Keratinocyte (primary cell): ENCODE results near the gene GOLIM4. TPM values are rescaled to one million over a fixed set of nuclear protein-coding genes. Genes with fewer than 3 reads are reported as not detected.

Experiments used
- DNase-seq: peaks from one replicate; pipeline ENCODE4 v3.0.0-alpha.2; 2011; ENCODE audit warnings: low read depth, missing footprints, low spot score
- FAIRE-seq: peaks from 2 replicates; lab custom pipeline; 2011; peaks lifted over from hg19 to GRCh38; lab: Jason Lieb, UNC
- H2AFZ ChIP-seq: 2 replicates; pipeline ENCODE4 v1.6.0; 2012; ENCODE audit warnings: low read length, control low read depth, inconsistent platforms; ENCODE audit not compliant: control insufficient read depth
- H3K27ac ChIP-seq: 2 replicates; pipeline ENCODE4 v1.5.1; 2011; ENCODE audit warnings: low read length; ENCODE audit not compliant: control insufficient read depth, insufficient read depth
- H3K27me3 ChIP-seq: 3 replicates; pipeline ENCODE4 v1.6.0; 2011; ENCODE audit warnings: low read length; ENCODE audit not compliant: control insufficient read depth, insufficient read depth; ENCODE audit errors: extremely low read depth
- H3K36me3 ChIP-seq, 2 experiments: 2 replicates in 1 of 2; 3 replicates in 1 of 2; pipeline ENCODE4 v1.5.1; 2011; ENCODE audit warnings: low read length in 2 of 2, mild to moderate bottlenecking in 1 of 2; ENCODE audit not compliant: control insufficient read depth in 2 of 2, insufficient read depth in 2 of 2; ENCODE audit errors: extremely low read depth in 1 of 2
- H3K4me1 ChIP-seq: 3 replicates; pipeline ENCODE4 v1.5.1; 2011; ENCODE audit warnings: low read length; ENCODE audit not compliant: control insufficient read depth, insufficient read depth; ENCODE audit errors: extremely low read depth
- H3K4me2 ChIP-seq: 3 replicates; pipeline ENCODE4 v1.6.0; 2011; ENCODE audit warnings: low read depth, low read length; ENCODE audit not compliant: control insufficient read depth, insufficient read depth; ENCODE audit errors: extremely low read depth
- H3K4me3 ChIP-seq, 3 experiments: fragments of 200-600 bp in 1 of 3; sonication (generic) in 1 of 3; 2 replicates in 2 of 3; 3 replicates in 1 of 3; pipeline ENCODE4 v1.5.1; 2011 to 2016; ENCODE audit warnings: low read length in 3 of 3, mild to moderate bottlenecking in 3 of 3, control low read depth in 2 of 3, inconsistent platforms in 1 of 3, low read depth in 1 of 3, mixed read lengths in 1 of 3, mixed run types in 1 of 3, moderate library complexity in 1 of 3; ENCODE audit not compliant: control insufficient read depth in 2 of 3, insufficient read depth in 2 of 3; ENCODE audit errors: extremely low read depth in 1 of 3
- H3K79me2 ChIP-seq: 2 replicates; pipeline ENCODE4 v1.6.0; 2012; ENCODE audit warnings: low read length; ENCODE audit not compliant: control insufficient read depth, insufficient read depth
- H3K9ac ChIP-seq: 3 replicates; pipeline ENCODE4 v1.6.0; 2011; ENCODE audit warnings: low read length; ENCODE audit not compliant: control insufficient read depth, insufficient read depth; ENCODE audit errors: extremely low read depth
- H3K9me1 ChIP-seq: 3 replicates; pipeline ENCODE4 v1.6.0; 2011; ENCODE audit warnings: low read length; ENCODE audit not compliant: control insufficient read depth, insufficient read depth; ENCODE audit errors: extremely low read depth
- H3K9me3 ChIP-seq: 2 replicates; pipeline ENCODE4 v1.5.1; 2012; ENCODE audit warnings: low read depth, low read length; ENCODE audit not compliant: control insufficient read depth
- H4K20me1 ChIP-seq: 3 replicates; pipeline ENCODE4 v1.6.0; 2011; ENCODE audit warnings: low read length; ENCODE audit not compliant: control insufficient read depth, insufficient read depth; ENCODE audit errors: extremely low read depth
- CTCF ChIP-seq, 3 experiments: IDR thresholded peaks in 1 of 3; conservative IDR thresholded peaks in 1 of 3; optimal IDR thresholded peaks in 1 of 3; 2 replicates in 2 of 3; 3 replicates in 1 of 3; pipeline versions ENCODE3 to v1.5.1; 2011; ENCODE audit warnings: low read length in 3 of 3, mild to moderate bottlenecking in 3 of 3, moderate library complexity in 2 of 3, control low read depth in 1 of 3, inconsistent platforms in 1 of 3; ENCODE audit not compliant: insufficient read depth in 2 of 3; ENCODE audit errors: extremely low read depth in 1 of 3
- EZH2 ChIP-seq: IDR thresholded peaks from one replicate; pipeline ENCODE4 v1.6.1; 2012; ENCODE audit warnings: inconsistent platforms, mild to moderate bottlenecking, low read length, moderate library complexity
- dilution Hi-C: fragments of 300-500 bp; cut with MboI; formaldehyde crosslinking; loops from one replicate; pipeline ENCODE4 v1.7.0; 2020; ENCODE audit warnings: low sequenced_read_pairs; ENCODE audit not compliant: extremely low pct_ligation_motif_present
- polyA plus RNA-seq, 5 experiments: library from polyadenylated mRNA; depleted of rRNA in 3 of 5; stranded (reverse) in 3 of 5; stranded (forward) in 1 of 5; unstranded in 1 of 5; fragments of >200 nt; gene quantifications; 1 replicate in 1 of 5; 2 replicates in 3 of 5; 3 replicates in 1 of 5; pipeline versions ENCODE4 v1.2.1 to v1.2.3, GENCODE V29; 2011 to 2012; ENCODE audit warnings: missing spikeins in 2 of 5, low read depth in 1 of 5, low replicate concordance in 1 of 5

The GOLIM4 gene
- polyA plus RNA-seq, 1 donor (not counting 4 experiments of a cell fraction or from before 2014, with no cell fraction given), result 13.4 TPM

GRCh38 chr3:167967257-167968036 lies 128.3 kb downstream of the GOLIM4 start:
- Histone ChIP-seq H3K4me1 (no peaks in the 10 kb centered on the region), H3K9me3 (no peaks in the 10 kb centered on the region), H4K20me1 (no peaks in the 10 kb centered on the region), H3K9me1 (no peaks in the 10 kb centered on the region), H3K4me3 (no peak overlapping the region), H3K4me2 (no peak overlapping the region), H3K36me3 (no peaks in the 10 kb centered on the region), H3K27me3 (no peaks in the 10 kb centered on the region), H2AFZ (no peak overlapping the region), H3K9ac (no peak overlapping the region), H3K27ac (no peak overlapping the region), H3K79me2 (no peaks in the 10 kb centered on the region)
- TF ChIP-seq EZH2 (no peak), CTCF (optimal IDR thresholded peaks at IDR 0.05 in 1 of 3, IDR thresholded peaks at IDR 0.05 in 1 of 3, conservative IDR thresholded peaks at IDR 0.05 in 1 of 3; ENCODE audit: extremely low read depth in 1 of 3, insufficient read depth in 2 of 3, low read length in 3 of 3) (no peak)
- dilution Hi-C loops, result no loop called here
- no peak for DNase-seq
- no peak for FAIRE-seq
